Measurements from ENCODE around the gene UBE2D1.

- TF ChIP-seq POLR2A (conservative IDR thresholded peaks at IDR 0.05) (no peak), ZNF436 (CRISPR knock-in tag; IDR thresholded peaks at IDR 0.05) (no peak), CTCF (IDR thresholded peaks at IDR 0.05 in 2 of 3, conservative IDR thresholded peaks at IDR 0.05 in 1 of 3; ENCODE audit: insufficient read depth in 2 of 3, low read depth in 1 of 3, low read length in 3 of 3) (no peak), ZNF512 (tag; IDR thresholded peaks at IDR 0.05) (no peak), ZNF830 (CRISPR knock-in tag; IDR thresholded peaks at IDR 0.05) (no peak), ZBTB8A (IDR thresholded peaks at IDR 0.05; ENCODE audit: partially characterized antibody) (no peak), ZNF75A (CRISPR knock-in tag; IDR thresholded peaks at IDR 0.05) (no peak), JUN (IDR thresholded peaks at IDR 0.05; ENCODE audit: borderline replicate concordance, low read depth, low read length) (no peak), JUN (CRISPR knock-in tag; IDR thresholded peaks at IDR 0.05; ENCODE audit: borderline replicate concordance) (no peak), ZHX1 (conservative IDR thresholded peaks at IDR 0.05; ENCODE audit: low read length) (no peak), EZH2 (IDR thresholded peaks at IDR 0.05; ENCODE audit: borderline replicate concordance, low read depth, low read length) (no peak), ZFX (CRISPR knock-in tag; IDR thresholded peaks at IDR 0.05) (no peak), PHF20 (IDR thresholded peaks at IDR 0.05; ENCODE audit: partially characterized antibody) (no peak)
- TF ChIP-seq, protein P1, sequence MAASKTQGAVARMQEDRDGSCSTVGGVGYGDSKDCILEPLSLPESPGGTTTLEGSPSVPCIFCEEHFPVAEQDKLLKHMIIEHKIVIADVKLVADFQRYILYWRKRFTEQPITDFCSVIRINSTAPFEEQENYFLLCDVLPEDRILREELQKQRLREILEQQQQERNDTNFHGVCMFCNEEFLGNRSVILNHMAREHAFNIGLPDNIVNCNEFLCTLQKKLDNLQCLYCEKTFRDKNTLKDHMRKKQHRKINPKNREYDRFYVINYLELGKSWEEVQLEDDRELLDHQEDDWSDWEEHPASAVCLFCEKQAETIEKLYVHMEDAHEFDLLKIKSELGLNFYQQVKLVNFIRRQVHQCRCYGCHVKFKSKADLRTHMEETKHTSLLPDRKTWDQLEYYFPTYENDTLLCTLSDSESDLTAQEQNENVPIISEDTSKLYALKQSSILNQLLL (CRISPR knock-in tag; IDR thresholded peaks at IDR 0.05; ENCODE audit: borderline replicate concordance): no peak
These were observed 13.2 kb downstream of the UBE2D1 start for GRCh38 chr10:58347967-58348366.

Data from K562 (cell line).